Cardiac fibroblast (primary cell): ENCODE data around the gene IFNAR2.
"Not testable (repeated sequence)": the region's sequence is repeated elsewhere in the genome, so short reads cannot be mapped to it uniquely, and the experiment has no call there.

Experiments used
- DNase-seq, 2 donors: peaks; one replicate each; pipeline versions ENCODE4 v3.0.0 to v3.0.0-alpha.2; 2010; ENCODE audit warnings: low read depth in 2 of 2
- H3K4me3 ChIP-seq, 2 donors: replicated peaks in 1 of 2; 1 replicate in 1 of 2; 2 replicates in 1 of 2; pipeline ENCODE4 v1.5.1; 2011; ENCODE audit warnings: low read depth in 2 of 2, low read length in 2 of 2, mild to moderate bottlenecking in 2 of 2, moderate library complexity in 1 of 2
- TF ChIP-seq, protein P1 (sequence below): IDR thresholded peaks from one replicate; pipeline ENCODE4 v1.5.1; 2011; ENCODE audit warnings: low read depth, mild to moderate bottlenecking, low read length, inconsistent platforms

IFNAR2 gene

DNA sequence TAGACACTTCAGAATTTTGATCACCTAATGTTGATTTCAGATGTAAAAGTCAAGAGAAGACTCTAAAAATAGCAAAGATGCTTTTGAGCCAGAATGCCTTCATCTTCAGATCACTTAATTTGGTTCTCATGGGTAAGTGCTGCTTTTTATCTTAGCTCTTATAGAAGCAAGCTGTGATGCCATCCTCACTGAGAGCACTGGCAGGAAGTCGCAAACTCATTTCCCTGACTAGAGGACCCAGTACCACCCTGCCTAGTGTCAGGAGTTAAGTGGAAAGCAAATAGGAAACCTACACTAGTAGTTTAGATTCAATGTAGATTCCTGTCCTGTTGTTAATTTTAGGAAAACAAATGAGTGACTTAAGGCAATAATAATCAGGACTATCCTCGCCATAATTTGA lies 12.1 kb downstream of the IFNAR2 start:
- TF ChIP-seq, protein P1, sequence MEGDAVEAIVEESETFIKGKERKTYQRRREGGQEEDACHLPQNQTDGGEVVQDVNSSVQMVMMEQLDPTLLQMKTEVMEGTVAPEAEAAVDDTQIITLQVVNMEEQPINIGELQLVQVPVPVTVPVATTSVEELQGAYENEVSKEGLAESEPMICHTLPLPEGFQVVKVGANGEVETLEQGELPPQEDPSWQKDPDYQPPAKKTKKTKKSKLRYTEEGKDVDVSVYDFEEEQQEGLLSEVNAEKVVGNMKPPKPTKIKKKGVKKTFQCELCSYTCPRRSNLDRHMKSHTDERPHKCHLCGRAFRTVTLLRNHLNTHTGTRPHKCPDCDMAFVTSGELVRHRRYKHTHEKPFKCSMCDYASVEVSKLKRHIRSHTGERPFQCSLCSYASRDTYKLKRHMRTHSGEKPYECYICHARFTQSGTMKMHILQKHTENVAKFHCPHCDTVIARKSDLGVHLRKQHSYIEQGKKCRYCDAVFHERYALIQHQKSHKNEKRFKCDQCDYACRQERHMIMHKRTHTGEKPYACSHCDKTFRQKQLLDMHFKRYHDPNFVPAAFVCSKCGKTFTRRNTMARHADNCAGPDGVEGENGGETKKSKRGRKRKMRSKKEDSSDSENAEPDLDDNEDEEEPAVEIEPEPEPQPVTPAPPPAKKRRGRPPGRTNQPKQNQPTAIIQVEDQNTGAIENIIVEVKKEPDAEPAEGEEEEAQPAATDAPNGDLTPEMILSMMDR, result no peak
- H3K4me3 ChIP-seq, result no peak overlapping the region
- no peak for DNase-seq

DNA sequence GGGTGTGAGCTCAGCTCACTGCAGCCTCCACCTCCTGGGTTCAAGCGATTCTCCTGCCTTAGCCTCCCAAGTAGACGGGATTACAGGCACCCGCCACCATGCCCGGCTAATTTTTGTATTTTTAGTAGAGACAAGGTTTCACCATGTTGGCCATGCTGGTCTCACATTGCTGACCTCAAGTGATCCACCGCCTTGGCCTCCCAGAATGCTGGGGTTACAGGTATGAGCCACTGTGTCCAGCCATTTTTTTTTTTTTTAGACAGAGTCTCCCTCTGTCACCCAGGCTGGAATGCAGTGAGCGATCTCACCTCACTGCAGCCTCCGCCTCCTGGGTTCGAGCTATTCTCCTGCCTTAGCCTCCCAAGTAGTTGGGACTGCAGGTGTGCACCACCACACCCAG lies 13.1 kb downstream of the IFNAR2 start:
- DNase-seq, H3K4me3 ChIP-seq: not testable (repeated sequence)

DNA sequence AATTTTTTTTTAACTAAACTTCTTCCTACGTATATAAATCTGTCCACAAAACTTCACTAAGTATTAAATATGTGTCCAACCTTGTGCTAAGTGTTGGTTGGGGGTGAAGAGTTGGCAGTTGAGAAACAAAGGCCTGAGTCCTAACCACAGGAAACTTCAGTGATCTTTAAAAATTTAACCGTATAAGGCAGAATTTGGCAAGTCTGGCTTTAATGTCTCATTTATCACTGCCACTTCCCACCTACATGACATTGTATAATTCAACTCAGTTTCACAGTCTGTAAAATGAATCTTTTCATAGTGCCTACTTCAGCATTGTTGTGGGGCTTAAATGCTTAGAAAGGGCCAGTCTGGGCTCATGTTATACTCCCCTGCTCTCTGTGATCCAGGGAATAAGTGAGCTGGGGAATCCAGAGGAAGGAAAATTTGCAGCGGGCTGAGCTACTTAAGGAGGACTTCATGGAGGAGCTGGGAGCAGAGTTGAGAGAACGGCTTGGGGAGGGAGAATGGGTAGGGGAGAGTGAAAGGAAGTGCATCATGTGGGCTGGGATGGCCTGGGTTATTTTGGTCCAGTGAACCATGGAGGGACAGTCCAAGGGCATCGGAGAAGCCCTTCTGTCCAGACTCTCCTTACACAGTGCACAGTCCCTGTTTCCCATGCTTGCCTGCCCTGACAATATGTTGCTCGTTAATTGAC lies 14.5 kb downstream of the IFNAR2 start:
- no peak overlapping the region for H3K4me3 ChIP-seq
- DNase-seq, result no peak
- TF ChIP-seq, protein P1, result no peak

DNA sequence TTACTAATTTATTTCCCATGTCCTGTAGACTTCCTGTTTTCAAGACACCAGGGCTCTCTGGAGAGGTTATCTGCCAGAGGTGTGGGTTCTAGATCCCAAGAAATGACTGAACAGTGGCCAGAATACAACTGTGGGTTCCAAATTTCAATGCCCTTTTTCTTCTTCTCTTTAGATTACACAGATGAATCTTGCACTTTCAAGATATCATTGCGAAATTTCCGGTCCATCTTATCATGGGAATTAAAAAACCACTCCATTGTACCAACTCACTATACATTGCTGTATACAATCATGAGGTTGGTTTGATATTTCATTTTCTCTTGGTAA lies 15.0 kb downstream of the IFNAR2 start:
- H3K4me3 ChIP-seq, result no peak overlapping the region
- TF ChIP-seq, protein P1, result no peak
- no peak for DNase-seq

DNA sequence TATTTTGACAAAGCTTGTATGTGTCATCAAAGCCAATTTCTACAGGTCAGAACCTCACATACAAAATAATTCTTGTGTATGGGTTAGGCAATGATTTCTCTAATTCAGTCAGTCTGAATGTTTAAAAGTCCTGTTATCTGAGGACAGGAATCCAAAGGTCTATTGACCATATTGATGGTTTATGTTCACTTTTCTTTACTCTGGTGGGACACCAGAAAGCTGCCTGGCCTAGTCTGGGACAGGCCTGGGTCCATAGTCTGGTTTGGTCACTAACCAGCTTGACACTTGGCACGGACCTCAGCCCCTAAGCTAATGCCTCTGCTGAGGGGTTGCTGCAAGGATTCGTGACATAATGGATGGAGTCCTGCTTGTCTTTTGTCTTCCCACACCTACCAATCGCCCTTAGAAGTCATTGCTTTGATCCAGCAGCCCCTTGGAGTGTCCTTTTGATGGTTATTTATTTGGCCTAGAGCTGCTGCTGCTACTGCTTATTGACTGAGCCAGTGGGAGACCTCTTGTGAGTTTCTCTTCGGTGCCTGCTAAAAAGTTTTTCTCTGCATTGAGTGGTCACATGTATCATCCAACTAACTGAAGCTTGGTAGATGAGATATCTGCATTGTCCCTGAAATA lies 15.7 kb downstream of the IFNAR2 start:
- TF ChIP-seq, protein P1, result no peak
- no peak for DNase-seq
- H3K4me3 ChIP-seq, result no peak overlapping the region

DNA sequence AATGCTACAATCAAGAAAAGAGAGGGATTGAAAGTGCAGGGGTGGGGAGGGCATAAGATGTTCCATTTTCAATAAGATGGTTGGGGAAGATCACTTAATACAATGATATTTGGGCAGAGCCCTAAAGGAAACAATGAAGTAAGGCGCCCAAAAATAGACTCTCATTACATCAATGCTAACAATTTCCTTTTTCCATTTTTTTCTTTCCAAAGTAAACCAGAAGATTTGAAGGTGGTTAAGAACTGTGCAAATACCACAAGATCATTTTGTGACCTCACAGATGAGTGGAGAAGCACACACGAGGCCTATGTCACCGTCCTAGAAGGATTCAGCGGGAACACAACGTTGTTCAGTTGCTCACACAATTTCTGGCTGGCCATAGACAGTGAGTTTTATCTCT lies 16.8 kb downstream of the IFNAR2 start:
- H3K4me3 ChIP-seq, result no peak overlapping the region
- no peak for DNase-seq
- TF ChIP-seq, protein P1, result no peak

DNA sequence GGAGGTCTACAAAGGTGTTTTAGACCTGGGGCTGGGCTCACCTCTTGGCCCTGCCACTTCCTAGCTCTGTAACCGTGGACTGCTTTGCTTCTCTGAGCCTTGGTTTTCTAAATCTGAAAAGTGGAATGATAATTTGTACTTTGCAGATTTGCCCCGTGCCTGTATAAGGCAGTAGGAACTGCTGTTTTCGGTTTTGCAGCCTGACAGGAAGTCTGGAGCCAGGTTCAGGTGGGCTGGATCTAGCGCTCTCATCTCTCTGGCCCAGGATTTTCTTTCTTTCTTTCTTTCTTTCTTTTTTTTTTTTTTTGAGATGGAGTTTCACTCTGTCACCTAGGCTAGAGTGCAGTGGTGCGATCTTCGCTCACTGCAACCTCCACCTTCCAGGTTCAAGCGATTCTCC lies 17.2 kb downstream of the IFNAR2 start:
- H3K4me3 ChIP-seq, result no peak overlapping the region
- TF ChIP-seq, protein P1, result no peak
- DNase-seq, result no peak
